ENCODE measurements around the gene BLTP2.

- TF ChIP-seq NFYB (CRISPR knock-in tag; conservative IDR thresholded peaks at IDR 0.05; ENCODE audit: low read depth) (no peak), ETV6 (CRISPR knock-in tag; IDR thresholded peaks at IDR 0.05) (no peak)
- TF ChIP-seq, protein P1, sequence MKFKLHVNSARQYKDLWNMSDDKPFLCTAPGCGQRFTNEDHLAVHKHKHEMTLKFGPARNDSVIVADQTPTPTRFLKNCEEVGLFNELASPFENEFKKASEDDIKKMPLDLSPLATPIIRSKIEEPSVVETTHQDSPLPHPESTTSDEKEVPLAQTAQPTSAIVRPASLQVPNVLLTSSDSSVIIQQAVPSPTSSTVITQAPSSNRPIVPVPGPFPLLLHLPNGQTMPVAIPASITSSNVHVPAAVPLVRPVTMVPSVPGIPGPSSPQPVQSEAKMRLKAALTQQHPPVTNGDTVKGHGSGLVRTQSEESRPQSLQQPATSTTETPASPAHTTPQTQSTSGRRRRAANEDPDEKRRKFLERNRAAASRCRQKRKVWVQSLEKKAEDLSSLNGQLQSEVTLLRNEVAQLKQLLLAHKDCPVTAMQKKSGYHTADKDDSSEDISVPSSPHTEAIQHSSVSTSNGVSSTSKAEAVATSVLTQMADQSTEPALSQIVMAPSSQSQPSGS (CRISPR knock-in tag; IDR thresholded peaks at IDR 0.05; ENCODE audit: borderline replicate concordance, low read depth) = no peak
Observed at GRCh38 chr17:28688481-28688880, 43.5 kb upstream of the BLTP2 start.

All from WTC11 (cell line).